Osteoblast (primary cell): ENCODE results near the gene S100A1. TPM values are rescaled to one million over a fixed set of nuclear protein-coding genes. Genes with fewer than 3 reads are reported as not detected.

ENCODE experiments used
- DNase-seq: peaks from one replicate; pipeline ENCODE4 v3.0.0; 2011; ENCODE audit warnings: low spot score, mixed read lengths; ENCODE audit not compliant: insufficient read length; ENCODE audit errors: missing footprints
- H2AFZ ChIP-seq: 2 replicates; pipeline ENCODE4 v1.6.0; 2011; ENCODE audit warnings: mild to moderate bottlenecking, low read length
- H3K27ac ChIP-seq: 2 replicates; pipeline ENCODE4 v1.5.1; 2011; ENCODE audit warnings: mild to moderate bottlenecking, low read depth, low read length, moderate library complexity
- H3K27me3 ChIP-seq: 2 replicates; pipeline ENCODE4 v1.6.0; 2012; ENCODE audit warnings: mild to moderate bottlenecking, control low read depth, inconsistent platforms, low read length, moderate library complexity; ENCODE audit not compliant: insufficient read depth
- H3K36me3 ChIP-seq: 2 replicates; pipeline ENCODE4 v1.5.1; 2011; ENCODE audit warnings: mild to moderate bottlenecking, low read length, control low read depth, moderate library complexity; ENCODE audit not compliant: insufficient read depth
- H3K4me1 ChIP-seq: 2 replicates; pipeline ENCODE4 v1.5.1; 2011; ENCODE audit warnings: mild to moderate bottlenecking, low read length, control low read depth, moderate library complexity; ENCODE audit not compliant: insufficient read depth
- H3K4me2 ChIP-seq: 2 replicates; pipeline ENCODE4 v1.6.0; 2011; ENCODE audit warnings: mild to moderate bottlenecking, low read length; ENCODE audit not compliant: insufficient read depth
- H3K4me3 ChIP-seq: fragments of 200-600 bp; sonication (generic); 3 replicates; pipeline ENCODE4 v1.5.1; 2012; ENCODE audit warnings: mild to moderate bottlenecking, low read length, inconsistent platforms; ENCODE audit not compliant: insufficient read depth
- H3K79me2 ChIP-seq: 2 replicates; pipeline ENCODE4 v1.6.0; 2012; ENCODE audit warnings: mild to moderate bottlenecking, low read length, control low read depth, inconsistent platforms; ENCODE audit not compliant: insufficient read depth
- H3K9me3 ChIP-seq: 2 replicates; pipeline ENCODE4 v1.5.1; 2011; ENCODE audit warnings: low read depth, low read length, control low read depth
- H4K20me1 ChIP-seq: 2 replicates; pipeline ENCODE4 v1.6.0; 2012; ENCODE audit warnings: mild to moderate bottlenecking, low read length, control low read depth; ENCODE audit not compliant: insufficient read depth
- CTCF ChIP-seq: IDR thresholded peaks from 2 replicates; pipeline ENCODE4 v1.5.1; 2011; ENCODE audit warnings: mild to moderate bottlenecking, low read depth, low read length, moderate library complexity; ENCODE audit errors: extremely low read depth
- total RNA-seq: library from RNA; depleted of rRNA; stranded (reverse); fragments of >200 nt; gene quantifications from 2 replicates; pipeline ENCODE4 v1.2.3, GENCODE V29; 2012

The S100A1 gene
- total RNA-seq, 1 donor = not detected

- Histone ChIP-seq H2AFZ (no peak within 1 kb of the TSS), H4K20me1 (peaks cover 9% of the 10 kb centered on the region), H3K79me2 (peaks cover 22% of the 10 kb centered on the region), H3K4me1 (peaks cover 16% of the 10 kb centered on the region), H3K4me2 (no peak within 1 kb of the TSS), H3K27me3 (no peaks in the 10 kb centered on the region), H3K9me3 (no peaks in the 10 kb centered on the region), H3K4me3 (no peak within 1 kb of the TSS), H3K27ac (no peak within 1 kb of the TSS), H3K36me3 (peaks cover 31% of the 10 kb centered on the region)
- no peak for DNase-seq
- TF ChIP-seq CTCF = no peak
Measured at GRCh38 chr1:153616144-153616916, 11.9 kb upstream of the S100A1 start, which contains the start of gene S100A14. Gene S100A14 (minus strand): TSS chr1:153616325. CDS start chr1:153615858, 467 bp downstream.

GRCh38 chr1:153616917-153617311, 11.3 kb upstream of the S100A1 start:
- Histone ChIP-seq H3K36me3 (peaks cover 36% of the 10 kb centered on the region), H2AFZ (no peak overlapping the region), H3K27ac (no peak overlapping the region), H3K4me1 (peaks cover 12% of the 10 kb centered on the region), H4K20me1 (peaks cover 3% of the 10 kb centered on the region), H3K4me2 (no peak overlapping the region), H3K9me3 (no peaks in the 10 kb centered on the region), H3K79me2 (peaks cover 16% of the 10 kb centered on the region), H3K27me3 (no peaks in the 10 kb centered on the region), H3K4me3 (no peak overlapping the region)
- no peak for DNase-seq
- TF ChIP-seq CTCF = no peak

GRCh38 chr1:153617663-153618062, 10.6 kb upstream of the S100A1 start:
- Histone ChIP-seq H3K4me1 (peaks cover 12% of the 10 kb centered on the region), H2AFZ (no peak overlapping the region), H3K79me2 (peaks cover 12% of the 10 kb centered on the region), H3K9me3 (no peaks in the 10 kb centered on the region), H4K20me1 (peaks cover 2% of the 10 kb centered on the region), H3K27me3 (no peaks in the 10 kb centered on the region), H3K36me3 (peaks cover 44% of the 10 kb centered on the region), H3K4me3 (no peak overlapping the region), H3K27ac (no peak overlapping the region), H3K4me2 (no peak overlapping the region)
- no peak for DNase-seq
- TF ChIP-seq CTCF = no peak

- no peak overlapping the region for H2AFZ ChIP-seq
- H3K36me3 ChIP-seq = peaks cover 59% of the 10 kb centered on the region
- H3K27me3 ChIP-seq = no peaks in the 10 kb centered on the region
- DNase-seq = no peak
- no peak overlapping the region for H3K4me2 ChIP-seq
- no peaks in the 10 kb centered on the region for H3K9me3 ChIP-seq
- no peak for TF ChIP-seq CTCF
- no peak overlapping the region for H3K27ac ChIP-seq
- peaks cover 2% of the 10 kb centered on the region for H4K20me1 ChIP-seq
- peaks cover 8% of the 10 kb centered on the region for H3K4me1 ChIP-seq
- H3K4me3 ChIP-seq = no peak overlapping the region
- H3K79me2 ChIP-seq = peaks cover 15% of the 10 kb centered on the region
Measured at GRCh38 chr1:153619171-153619570, 9.1 kb upstream of the S100A1 start.
